ENCODE measurements around the gene VTI1A. TPM values are rescaled to one million over a fixed set of nuclear protein-coding genes. Genes with fewer than 3 reads are reported as not detected.

VTI1A gene
- total RNA-seq, 1 donor from 2014 or later, result 20.5 TPM

DNA sequence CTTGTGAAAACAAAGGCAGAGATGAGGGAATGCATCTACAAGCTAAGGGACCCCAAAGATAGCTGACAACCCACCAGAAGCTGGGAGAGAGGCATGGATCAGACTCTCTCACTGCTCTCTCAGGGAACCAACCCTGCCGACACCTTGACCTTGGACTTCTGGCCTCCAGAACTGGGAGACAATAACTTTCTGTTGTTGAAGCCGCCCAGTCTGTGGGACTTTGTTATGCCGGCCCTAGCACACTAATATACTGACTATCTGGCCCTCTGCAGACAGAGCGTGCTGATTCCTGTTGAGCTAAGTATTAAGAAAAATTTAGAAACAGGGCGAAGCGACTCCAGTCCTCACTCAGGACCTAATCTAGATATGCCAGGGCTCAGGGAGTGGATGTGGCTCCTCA, 358.7 kb downstream of the VTI1A start:
- intact Hi-C loops (cut with DNase I), result no loop called here
- no peak for DNase-seq (ENCODE audit: low spot score)

DNA sequence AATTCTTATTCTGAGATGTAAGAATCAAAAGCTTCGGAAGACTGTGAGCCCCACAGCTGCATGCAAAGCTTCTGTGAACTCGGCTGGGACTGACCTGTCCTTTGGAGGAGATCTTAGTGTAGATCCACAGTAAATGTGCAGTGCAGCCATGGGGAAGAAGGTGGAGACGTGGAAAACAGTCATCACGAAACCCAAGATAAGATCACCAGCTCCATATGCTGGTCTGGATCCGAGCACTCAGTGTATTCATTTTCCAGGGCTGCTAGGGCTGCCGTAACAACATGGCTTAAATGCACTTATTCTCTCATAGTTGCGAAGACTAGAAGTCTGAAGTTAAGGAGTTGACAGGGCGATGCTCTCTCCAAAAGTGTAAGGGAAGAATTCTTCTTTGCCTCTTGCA, 360.0 kb downstream of the VTI1A start:
- DNase-seq (ENCODE audit: low spot score), result no peak
- intact Hi-C loops (cut with DNase I), result no loop called here

GRCh38 chr10:112809736-112810135, 362.7 kb downstream of the VTI1A start:
- intact Hi-C loops (cut with DNase I), result no loop called here
- DNase-seq (ENCODE audit: low spot score), result no peak

DNA sequence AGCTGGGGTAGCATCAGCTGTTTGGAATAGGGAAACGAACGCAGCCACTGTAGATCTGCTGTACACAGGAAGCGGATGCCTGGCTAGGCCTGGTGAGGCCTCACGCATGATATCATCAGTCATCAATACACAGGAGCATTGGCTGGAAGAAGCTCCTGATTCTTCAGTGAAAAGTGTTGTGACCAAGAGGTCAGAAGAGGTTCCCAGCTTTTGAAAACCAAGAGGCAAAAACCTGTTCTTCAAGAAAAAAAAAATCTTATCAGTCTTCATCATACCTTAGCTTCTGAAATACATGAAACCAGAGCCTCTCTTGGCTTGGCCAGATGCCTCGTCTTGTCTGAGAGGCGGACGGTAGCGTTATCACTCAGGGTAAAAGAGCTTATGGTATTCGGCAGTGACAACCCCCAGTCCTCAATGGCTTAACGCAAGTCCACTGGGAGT, 363.7 kb downstream of the VTI1A start:
- intact Hi-C loops (cut with DNase I), result no loop called here
- DNase-seq (ENCODE audit: low spot score), result no peak

GRCh38 chr10:112811741-112812551, 364.9 kb downstream of the VTI1A start:
- DNase-seq (ENCODE audit: low spot score), result no peak
- intact Hi-C loops (cut with DNase I), result no loop called here

DNA sequence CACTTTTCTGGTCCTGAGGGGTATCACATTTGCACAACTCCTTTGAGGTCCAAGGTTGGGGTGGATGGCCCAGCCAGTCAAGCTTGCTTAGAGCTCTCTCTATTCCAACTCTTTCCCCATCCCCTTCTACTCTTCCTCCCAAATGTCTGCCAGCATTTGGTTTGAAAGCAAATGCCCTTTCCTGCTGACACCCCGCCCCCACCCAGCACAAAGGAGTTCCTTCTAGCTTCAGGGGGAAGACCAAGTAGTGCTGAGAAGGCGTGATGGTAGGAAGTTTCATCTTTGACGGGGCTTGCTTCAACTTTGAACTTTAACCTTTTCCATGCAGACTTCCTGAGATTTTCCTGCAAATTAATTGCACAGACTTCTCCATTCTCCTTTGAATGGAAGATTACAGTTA, 365.6 kb downstream of the VTI1A start:
- no peak for DNase-seq (ENCODE audit: low spot score)
- intact Hi-C loops (cut with DNase I), result no loop called here

DNA sequence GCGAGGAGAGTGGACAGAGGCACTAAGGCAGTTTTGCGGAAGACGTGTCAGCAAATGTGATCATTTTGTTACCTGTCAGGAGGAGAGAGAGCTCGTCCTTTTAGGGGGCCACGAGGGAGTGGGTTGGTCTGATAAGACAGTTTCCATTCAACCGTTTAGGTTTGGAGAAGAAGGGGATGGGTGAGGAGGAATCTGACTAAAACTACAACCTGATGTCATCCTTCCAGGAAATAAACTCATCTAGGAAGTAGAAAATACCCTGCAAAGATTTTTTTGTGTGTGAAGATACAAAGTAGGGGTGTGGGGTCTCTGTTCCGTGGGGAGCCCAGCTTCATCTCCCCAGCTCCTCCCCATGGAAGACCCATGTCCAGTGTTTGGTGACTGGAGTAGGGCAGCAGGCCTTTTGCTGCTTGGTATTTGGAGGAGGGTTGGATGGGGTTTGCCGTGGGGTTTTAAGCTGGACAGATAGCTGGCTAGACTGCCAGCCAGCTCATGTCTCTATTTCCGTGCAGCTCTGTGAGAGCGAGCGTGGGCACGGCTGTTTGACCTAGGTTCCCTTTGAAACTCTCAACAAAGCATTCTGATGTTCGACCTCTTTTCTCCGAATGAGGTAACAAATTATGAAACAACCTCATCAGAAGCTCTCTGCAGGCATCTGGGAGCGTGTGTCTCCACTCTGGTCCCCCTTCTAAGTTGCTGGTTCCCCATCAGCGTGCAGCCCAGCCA, 367.0 kb downstream of the VTI1A start:
- intact Hi-C loops (cut with DNase I), result no loop called here
- DNase-seq (ENCODE audit: low spot score), result no peak

DNA sequence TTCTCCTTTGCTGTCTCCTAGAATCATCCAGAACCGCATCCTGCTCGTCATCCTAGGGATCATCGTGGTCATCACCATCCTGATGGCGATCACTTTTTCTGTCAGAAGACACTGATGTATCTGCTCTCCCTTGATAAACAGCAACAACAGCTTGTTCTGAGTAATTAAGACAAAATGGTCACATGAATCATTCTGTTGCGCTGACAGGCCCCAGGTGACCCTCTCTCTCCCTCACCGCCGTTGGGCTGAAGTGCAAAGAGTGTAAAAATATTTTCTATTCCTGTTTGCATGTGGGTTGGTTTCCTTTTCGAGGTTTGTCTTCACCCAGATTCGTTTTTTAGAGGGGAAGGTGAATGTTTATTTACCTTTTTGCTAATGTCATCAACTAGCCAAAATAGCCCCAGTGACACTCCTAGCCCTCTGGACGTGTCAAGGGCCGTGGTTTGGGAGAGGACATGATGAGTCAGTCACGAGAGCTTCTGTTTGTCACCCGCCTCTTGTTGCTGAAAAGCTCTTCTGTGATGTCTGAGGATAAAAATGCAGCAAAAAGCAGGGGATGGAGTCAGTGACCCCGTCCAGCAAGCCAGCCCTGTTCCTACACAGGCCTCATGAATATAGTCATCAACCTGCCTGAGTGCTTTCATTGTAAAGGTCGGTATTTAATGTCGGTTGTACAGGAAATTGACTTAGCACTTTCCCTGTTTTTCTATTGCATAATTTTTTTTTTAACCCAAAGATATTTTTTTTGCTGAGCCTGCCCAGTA, 368.4 kb downstream of the VTI1A start:
- no peak for DNase-seq (ENCODE audit: low spot score)
- intact Hi-C loops (cut with DNase I), result no loop called here

DNA sequence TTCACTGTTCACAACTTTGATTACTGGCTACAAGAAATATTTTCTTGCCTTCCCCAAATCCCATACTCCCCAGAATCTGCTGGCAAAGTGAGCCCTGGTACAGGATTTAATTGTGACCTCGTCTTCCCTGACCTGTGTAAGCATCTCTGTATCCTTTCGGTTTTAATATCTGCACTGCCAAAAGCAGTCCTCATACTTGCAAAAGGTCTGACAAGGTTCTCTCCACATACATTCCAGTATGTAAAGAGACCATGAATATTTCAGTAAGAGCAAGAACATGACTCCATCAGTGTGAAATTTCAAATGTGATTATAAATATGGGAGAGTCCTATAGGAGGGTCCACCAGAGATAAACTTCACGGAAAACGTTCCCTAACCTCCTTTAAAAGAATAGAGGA, 369.0 kb downstream of the VTI1A start:
- no peak for DNase-seq (ENCODE audit: low spot score)
- intact Hi-C loops (cut with DNase I), result no loop called here

- intact Hi-C loops (cut with DNase I), result no loop called here
- no peak for DNase-seq (ENCODE audit: low spot score)
These were observed 369.9 kb downstream of the VTI1A start for GRCh38 chr10:112816891-112817290.

- intact Hi-C loops (cut with DNase I), result no loop called here
- no peak for DNase-seq (ENCODE audit: low spot score)
These were observed 371.2 kb downstream of the VTI1A start for GRCh38 chr10:112817981-112818777.

DNA sequence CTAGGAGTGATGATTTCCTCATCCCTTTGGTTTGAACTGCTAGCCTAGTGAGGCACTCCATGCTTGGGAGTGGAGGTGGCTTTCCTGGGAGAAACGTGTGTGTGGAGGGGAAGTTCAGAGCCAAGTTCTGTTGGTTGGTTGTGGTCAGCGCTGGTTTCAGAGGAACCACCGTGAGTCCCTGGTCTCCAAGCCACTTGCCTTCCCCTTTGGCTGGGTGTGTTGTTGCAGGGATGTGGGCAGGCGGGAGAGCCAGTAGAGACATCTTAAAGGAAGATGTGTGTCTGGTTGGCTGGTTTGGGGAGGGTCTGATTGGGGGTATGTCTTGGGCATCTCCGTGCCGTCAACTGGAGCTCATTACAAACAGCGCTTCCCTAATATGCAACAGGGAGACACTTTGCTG, 372.2 kb downstream of the VTI1A start:
- DNase-seq (ENCODE audit: low spot score), result no peak
- intact Hi-C loops (cut with DNase I), result no loop called here

GRCh38 chr10:112820320-112820719, 373.3 kb downstream of the VTI1A start:
- no peak for DNase-seq (ENCODE audit: low spot score)
- intact Hi-C loops (cut with DNase I), result no loop called here

- intact Hi-C loops (cut with DNase I), result no loop called here
- DNase-seq (ENCODE audit: low spot score), result no peak
These were observed 374.0 kb downstream of the VTI1A start for GRCh38 chr10:112821038-112821437.

GRCh38 chr10:112821663-112822062, 374.6 kb downstream of the VTI1A start:
- intact Hi-C loops (cut with DNase I), result no loop called here
- DNase-seq (ENCODE audit: low spot score), result no peak

GRCh38 chr10:112823007-112823406, 376.0 kb downstream of the VTI1A start:
- no peak for DNase-seq (ENCODE audit: low spot score)
- intact Hi-C loops (cut with DNase I), result no loop called here

DNA sequence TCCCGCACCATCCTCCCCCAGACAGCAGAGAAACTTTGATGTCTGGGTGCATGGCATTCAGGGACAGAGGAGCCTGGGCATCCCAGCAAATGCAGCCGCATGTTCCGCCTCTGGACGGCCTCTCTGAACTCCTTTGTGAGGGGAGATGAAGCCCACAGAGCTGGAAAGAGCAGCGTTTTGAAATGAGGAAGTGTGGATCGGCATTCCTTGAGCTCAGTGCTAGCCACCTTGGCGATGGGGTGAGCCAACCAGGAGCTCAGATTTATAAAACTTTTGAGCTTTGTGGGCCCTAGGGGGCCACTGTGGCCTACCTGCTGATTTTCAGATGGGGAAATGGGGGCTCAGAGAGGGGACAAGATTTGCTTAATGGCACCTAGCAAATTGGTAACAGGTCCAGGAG, 376.6 kb downstream of the VTI1A start:
- intact Hi-C loops (cut with DNase I), result no loop called here
- DNase-seq (ENCODE audit: low spot score), result no peak

DNA sequence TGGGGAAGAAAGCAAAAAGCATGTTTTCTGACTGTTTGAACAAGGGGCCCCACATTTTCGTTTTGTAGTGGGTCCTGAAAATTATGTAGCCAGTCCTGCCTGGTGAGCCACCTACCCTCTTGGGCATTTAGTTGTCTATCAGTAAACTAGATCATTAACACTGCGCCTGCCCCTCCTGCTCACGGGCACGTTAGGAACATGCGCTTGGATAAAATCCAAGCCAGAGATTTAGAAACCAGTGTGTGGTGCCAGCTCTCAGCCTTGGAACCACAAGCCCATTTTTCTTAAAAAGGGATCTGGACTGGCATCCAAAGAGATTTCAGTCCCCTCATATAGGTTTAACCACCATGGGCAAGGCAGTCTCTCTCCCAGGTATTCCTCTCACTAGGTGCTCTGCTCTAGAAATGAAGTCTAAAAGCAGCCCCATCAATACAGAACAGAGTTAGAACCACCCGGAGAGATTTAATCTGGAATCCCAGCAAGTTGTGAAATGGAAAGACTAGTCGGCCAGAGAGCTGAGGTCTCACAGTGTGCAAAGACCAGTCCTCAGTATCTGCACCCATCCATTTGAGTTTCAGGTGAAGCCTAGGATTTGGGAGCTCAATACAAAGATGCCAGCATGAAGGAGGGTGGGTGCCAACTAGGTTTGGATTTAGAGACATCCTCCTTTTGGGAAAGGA, 379.1 kb downstream of the VTI1A start:
- intact Hi-C loops (cut with DNase I), result no loop called here
- DNase-seq (ENCODE audit: low spot score), result no peak

- no peak for DNase-seq (ENCODE audit: low spot score)
- intact Hi-C loops (cut with DNase I), result no loop called here
These were observed 380.1 kb downstream of the VTI1A start for GRCh38 chr10:112827086-112827485.

Data from cardiac septum (tissue), 1 donor.